Measurements from ENCODE around the gene EXD3. TPM values are rescaled to one million over a fixed set of nuclear protein-coding genes. Genes with fewer than 3 reads are reported as not detected.

EXD3 gene
- total RNA-seq, 1 experiment from 2014 or later: 14.1 TPM

DNA sequence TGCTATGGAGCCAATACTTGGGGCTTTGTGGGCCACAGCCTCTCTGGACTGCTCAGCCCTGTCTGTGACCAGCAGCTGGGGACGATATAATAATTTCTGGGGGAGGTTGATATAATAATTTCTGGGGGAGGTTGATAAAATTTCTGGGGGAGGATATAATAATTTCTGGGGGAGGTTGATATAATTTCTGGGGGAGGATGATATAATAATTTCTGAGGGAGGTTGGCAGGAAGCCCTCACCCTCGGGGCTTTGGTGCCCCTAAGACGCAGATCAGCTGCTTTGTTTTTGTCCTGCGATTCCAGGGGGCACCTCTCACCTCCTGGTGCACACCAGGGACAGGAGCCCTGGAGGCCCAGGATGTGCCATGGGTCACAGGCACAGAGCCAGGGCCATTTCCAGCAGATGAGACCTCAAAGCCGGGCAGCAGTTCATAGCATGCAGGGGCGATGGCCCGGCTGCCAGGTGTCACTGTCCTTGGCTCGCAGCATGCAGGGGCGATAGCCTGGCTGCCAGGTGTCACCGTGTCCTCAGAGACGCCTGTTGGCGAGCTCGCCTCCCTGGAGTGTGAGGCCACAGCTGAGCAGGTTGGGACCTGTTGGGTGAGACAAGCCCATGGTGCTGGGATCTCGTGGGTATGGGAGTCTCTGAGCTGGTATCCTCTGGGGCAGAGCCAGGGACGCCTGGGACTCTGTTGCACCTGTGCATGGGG is 149.2 kb downstream of the EXD3 start:
- no peak for DNase-seq (ENCODE audit: low spot score)

GRCh38 chr9:137273095-137273490 is 149.9 kb downstream of the EXD3 start:
- DNase-seq (ENCODE audit: low spot score): no peak

GRCh38 chr9:137272241-137273094 is 150.5 kb downstream of the EXD3 start:
- no peak for DNase-seq (ENCODE audit: low spot score)

DNA sequence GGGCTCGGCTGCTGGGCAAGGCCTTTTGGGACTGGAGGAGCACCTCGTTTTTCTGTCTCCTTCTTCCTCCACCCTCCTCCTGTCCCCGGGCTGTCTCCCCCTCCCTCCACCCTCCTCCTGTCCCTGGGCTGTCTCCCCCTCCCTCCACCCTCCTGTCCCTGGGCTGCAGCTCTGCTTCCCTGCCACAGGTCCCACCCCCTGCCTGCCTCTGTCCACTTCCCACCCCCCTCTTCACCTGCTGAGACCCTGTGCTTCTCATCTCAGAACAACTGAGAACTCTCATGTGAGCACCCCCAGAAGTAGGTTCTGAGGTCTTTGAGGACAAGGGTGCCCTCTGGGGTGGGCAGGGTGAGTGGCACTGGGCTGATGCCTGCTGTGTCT is 151.3 kb downstream of the EXD3 start:
- no peak for DNase-seq (ENCODE audit: low spot score)

- no peak for DNase-seq (ENCODE audit: low spot score)
These were observed 151.8 kb downstream of the EXD3 start for GRCh38 chr9:137270929-137271695.

GRCh38 chr9:137269231-137269772 is 153.7 kb downstream of the EXD3 start:
- peak; percentile 78 for DNase-seq (ENCODE audit: low spot score)

DNA sequence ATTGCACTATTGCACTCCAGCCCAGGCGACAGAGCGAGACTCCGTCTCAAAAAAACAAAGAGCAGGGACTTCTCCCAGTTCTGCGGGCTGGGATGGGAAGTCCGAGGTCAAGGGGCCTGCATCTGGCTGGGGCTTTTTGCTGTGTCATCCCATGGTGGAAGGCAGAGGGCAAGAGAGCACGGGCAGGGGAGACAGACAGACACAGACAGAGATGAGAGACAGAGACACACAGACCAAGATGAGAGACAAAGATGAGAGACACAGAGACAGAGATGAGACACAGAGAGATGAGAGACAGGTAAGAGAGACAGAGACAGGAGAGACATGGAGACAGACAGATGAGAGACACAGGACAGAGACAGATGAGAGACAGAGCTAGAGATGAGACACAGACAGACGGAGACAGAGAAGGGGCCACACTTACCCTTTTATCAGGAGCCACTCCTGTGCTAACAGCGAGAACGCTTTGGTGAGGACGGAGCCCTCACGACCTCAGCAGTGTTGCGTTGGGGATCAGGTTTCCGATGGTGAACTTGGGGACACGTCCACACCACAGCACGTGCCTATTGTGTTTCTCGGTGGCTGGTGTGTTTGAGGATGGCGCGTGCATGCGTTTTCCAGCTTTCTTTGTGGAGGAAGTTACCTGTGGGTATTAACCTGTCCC is 154.3 kb downstream of the EXD3 start:
- DNase-seq (ENCODE audit: low spot score): no peak

- no peak for DNase-seq (ENCODE audit: low spot score)
These were observed 155.0 kb downstream of the EXD3 start for GRCh38 chr9:137267933-137268355.

GRCh38 chr9:137266585-137267453 is 156.1 kb downstream of the EXD3 start:
- no peak for DNase-seq (ENCODE audit: low spot score)

DNA sequence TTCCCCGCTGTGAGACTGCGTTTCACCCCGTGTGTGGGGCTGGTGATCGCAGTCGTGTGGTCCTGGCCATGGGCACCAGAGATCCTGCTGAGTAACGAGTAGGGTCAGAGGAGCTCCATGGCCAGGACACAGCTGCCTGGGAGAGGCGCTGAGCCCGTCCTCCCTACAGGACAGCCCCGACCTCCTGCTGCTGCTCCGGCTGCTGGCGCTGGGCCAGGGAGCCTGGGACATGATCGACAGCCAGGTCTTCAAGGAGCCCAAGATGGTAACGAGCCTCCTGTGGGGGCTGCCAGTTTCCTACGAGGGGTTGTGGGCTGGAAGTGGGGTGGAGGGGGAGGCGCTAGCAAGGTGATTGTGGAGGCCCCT is 156.8 kb downstream of the EXD3 start:
- DNase-seq (ENCODE audit: low spot score): no peak

- DNase-seq (ENCODE audit: low spot score): no peak
These were observed 157.3 kb downstream of the EXD3 start for GRCh38 chr9:137265496-137266161.

DNA sequence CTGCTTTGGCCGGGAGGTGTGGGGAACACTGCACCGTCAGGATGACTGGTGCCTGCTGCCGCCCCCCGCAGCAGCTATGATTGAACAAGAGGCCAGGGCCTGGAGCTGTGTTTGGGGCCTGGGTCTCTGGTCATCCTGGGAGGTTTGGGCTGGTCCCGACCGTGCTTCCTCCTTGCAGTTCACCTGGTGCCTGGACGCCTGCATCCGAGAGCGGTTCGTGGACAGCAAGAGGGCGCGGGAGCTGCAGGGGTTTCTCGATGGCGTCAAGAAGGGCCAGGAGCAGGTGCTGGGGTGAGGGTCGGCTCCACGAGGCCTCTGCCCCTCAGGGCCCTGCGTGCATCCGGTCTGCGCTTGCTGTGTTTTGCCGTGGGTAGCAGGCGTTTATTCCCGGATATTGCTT is 158.9 kb downstream of the EXD3 start:
- DNase-seq (ENCODE audit: low spot score): no peak

- no peak for DNase-seq (ENCODE audit: low spot score)
These were observed 159.5 kb downstream of the EXD3 start for GRCh38 chr9:137263506-137263905.

DNA sequence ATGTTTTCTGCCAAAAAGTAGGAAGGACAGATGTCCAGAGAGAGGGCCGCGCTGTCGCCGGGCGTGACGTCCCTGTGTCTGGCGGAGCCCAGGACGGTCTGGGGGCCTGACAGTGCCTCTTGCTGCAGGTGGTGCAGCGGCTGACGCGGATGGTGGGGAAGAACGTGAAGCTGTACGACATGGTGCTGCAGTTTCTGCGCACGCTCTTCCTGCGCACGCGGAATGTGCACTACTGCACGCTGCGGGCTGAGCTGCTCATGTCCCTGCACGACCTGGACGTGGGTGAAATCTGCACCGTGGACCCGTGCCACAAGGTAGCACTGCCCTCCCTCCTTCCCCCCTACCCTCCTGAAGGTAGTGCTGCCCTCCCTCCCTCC is 160.1 kb downstream of the EXD3 start:
- no peak for DNase-seq (ENCODE audit: low spot score)

GRCh38 chr9:137262173-137262908 is 160.6 kb downstream of the EXD3 start:
- peak; percentile 41 for DNase-seq (ENCODE audit: low spot score)
